HuH-7 (cell line): ENCODE measurements around the gene TRIM3.
A peak's percentile ranks its signal among the peaks of the same experiment; 100 is the strongest.

Experiments used
- DNase-seq: peaks from one replicate; pipeline ENCODE4 v3.0.0; 2011; ENCODE audit warnings: low spot score

The TRIM3 gene

DNA sequence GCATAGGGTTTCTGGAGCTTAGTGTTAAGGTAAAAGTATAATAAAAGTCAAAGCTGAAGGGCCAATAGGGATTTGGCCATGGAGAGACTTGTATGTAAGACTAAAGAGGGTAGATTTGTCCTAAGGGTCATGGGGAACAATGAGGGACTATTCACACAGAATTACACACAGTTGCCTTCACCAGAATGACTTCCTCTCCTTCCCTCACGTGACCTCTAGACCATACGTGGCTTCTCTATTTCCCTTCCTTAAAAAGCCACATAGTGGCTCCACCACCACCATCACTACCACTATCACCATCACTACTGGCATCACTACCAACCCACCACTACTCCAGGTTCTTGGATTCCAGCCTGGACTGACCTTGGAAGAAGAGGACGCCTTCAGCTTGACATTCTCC lies 35.7 kb downstream of the TRIM3 start:
- DNase-seq: no peak

DNA sequence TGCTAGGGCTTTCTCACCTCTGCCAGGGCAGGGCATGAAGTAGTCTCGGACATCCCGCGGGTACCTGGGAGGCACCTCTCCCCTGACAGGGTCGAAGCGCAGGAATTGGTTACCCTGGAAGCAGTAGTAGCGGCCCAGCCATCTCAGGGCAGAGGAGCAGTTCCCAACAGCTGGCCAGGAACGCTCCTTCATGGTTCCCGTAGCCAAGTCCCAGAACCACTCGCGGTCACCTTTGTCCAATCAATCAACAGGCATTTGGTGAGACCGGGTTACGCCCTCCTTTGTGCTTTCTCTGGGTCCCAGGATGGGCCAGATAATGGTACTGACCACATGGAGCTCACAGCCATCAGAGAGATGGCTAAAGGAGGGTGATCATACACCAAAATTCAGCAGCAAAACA lies 36.3 kb downstream of the TRIM3 start:
- no peak for DNase-seq

DNA sequence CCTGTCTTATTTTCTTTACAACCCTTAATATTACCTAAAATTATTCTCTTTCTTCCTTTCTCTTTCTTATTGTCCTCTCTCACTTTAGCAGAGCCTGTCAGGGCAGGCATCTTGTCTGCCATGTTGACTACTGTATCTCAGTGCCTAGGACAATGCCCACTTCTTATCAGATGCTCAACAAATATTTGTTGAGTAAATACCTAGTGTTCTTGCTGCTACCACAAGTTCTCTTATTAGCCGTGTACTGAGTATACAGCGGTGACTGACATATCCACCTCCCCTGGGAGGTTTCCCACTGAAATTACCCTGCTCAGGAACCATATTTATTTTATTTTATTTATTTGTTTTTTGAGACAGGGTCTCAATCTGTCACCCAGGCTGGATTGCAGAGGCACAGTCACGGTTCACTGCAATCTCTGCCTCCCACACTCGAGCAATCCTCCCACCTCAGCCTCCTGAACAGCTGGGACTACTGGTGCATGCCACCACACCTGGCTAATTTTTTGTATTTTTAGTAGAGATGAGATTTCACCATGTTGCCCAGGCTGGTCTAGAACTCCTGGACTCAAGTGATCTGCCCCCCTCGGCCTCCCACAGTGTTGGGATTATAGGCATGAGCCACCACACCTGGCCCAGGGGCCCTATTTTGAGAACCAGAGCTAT lies 39.6 kb downstream of the TRIM3 start:
- DNase-seq: no peak

DNA sequence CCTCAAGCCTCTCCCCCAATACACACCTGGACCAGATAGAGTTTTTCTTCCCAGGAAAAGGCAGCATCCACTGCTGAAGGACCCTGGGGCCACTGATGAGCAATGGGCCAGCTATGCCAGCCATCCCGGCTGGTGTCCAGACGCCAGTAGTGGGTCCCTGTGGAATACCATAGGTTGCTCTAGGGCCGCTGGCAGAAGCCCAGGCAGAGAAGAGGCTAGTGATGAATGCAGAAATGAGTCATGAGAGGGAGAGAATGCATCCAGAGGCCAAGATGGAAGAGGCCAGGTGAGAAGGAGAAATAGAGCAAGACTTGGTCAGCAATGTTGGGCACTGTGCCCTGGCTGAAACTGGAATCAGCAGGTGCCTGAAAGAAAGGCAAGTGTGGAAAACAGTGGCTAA lies 41.9 kb downstream of the TRIM3 start:
- DNase-seq: no peak

DNA sequence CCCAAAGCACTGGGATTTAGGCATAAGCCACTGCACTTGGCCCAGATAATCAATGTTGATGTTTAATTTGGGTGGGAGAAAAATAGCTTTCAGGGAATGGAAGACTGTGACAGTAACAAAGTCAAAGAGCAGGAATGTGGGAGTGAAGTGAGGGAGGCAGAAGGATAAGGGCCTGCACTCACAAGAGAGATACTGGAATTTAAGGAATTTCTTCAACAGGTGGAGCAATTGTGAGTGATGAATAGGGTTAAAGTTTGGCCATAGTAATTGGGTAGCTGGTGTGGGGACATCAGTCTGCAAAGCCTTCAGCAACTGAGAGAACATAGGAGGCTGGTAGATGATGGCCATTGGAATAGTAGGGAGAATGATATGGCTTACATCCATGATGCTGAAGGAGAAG lies 46.2 kb downstream of the TRIM3 start:
- no peak for DNase-seq

DNA sequence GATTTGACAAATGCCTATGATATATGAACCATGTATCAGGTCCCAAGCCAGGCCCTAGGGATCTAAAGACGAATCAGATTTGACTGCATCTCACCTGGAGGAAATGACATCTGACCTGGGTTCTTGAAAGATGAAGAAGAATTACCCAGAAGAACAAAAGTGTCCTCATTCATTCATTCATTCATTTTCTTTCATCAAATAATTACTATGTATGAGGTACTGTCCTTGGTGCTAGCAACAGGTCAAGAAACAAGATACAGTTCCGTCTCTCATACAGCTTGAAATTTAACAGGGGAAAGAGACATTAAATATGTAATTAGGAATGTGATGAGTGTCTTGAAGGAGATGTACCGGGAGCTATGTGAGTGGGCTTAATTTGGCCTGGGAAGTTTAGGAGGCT lies 53.1 kb downstream of the TRIM3 start:
- no peak for DNase-seq

DNA sequence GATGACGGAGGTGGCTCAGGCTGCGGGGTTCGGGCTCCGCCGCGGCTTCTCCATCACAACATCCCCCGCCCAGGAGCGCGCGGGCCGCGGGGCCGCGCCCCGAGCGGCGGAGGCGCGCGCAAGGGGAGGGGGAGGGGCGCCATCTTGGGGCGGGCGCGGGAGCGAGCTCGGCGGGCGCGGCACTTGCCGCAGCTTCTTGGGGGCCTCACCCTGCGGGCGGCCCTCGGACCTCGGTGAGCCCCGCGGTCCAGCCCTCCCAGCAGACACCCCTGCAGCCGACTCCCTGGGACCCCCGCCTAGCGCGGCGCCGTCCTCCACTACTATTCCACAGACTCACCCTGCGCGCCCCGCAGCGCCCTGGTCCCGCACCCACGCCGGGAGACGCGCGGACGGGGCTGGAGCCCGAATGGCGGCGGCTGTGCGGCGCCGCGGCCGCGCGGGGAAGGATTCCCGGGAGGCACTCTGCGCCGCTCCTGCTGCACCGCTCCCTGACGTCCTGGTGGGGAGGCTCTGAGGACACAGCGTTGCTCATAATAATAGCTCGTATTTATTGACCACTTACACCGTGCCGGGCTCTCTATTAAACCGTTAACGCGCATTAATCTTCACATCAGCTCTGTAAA lies 54.6 kb downstream of the TRIM3 start, which contains the start of gene APBB1:
Gene APBB1 (minus strand): TSS at position 86 of the 623 bp plus-strand sequence. CDS start 7,747 bp downstream, outside the sequence.
- DNase-seq: peak; percentile 88

DNA sequence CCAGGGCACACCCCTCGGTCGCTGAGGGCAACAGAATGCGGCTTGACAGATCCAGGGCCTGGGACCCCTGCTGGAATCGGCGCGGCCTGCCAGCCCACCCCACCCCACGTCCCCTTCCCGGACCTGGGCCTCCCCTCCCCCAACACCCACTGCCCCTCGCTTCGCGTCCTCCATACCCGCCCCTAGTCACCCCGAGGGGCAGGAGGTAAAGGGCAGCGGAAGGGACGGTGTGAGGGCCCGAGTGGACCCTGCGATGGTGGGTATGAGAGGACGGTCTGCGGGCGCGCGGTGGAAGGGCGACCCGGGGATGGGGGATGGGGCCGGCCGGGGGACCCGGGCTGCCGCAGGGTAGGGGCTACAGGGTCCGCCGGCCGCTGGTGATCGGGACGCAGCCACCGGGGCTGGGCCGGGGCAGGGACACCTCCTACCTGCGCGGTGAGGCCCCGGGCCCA lies 55.2 kb downstream of the TRIM3 start:
- DNase-seq: no peak

DNA sequence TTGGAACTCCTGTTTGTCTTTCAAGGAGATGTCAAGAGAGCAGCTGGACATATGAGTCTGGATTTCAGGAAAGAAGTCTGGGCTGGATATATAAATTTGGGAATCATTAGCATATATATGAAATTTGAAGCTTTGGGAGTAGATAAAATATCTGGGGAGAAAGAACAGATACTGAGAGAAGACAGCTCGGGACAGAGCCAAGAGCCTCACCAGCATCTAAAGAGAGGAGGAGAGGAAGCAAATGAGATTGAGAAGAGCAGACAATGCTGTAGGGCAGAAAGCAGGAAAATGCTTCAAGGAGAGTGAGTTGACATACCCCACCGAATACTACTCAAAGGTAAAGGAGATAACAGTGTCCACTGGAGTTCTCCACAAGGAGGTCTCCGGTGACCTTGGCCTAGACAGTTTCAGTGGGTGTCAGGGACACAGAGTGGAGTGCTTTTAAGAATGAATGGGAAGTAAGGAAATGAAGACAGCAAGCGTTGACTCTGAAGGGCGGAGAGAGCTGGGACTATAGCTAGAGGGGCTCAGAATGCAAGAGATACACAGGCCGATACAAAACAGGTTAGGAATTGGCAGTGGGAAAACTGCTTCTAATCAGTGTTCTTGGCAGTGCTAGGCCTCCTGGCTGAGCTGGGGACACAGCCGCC lies 55.7 kb downstream of the TRIM3 start:
- no peak for DNase-seq

DNA sequence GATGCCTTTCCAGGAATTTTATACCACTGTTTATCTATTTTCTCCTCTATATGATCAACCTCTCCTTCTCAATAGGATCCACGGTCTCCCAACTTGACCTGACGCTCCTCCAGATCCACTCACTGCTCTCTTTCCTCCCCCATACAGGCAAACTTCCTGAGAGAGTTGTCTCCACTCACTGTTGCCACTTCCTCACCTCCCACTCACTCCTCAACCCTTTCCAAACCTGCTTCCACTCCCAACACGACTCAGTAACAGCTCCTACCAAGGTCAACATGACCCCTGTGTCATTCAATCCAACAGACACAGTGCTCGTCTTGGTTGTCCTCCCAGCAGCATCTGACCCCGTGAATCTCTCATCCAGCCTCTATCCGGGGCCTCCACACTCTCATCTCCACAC lies 57.9 kb downstream of the TRIM3 start:
- DNase-seq: no peak

DNA sequence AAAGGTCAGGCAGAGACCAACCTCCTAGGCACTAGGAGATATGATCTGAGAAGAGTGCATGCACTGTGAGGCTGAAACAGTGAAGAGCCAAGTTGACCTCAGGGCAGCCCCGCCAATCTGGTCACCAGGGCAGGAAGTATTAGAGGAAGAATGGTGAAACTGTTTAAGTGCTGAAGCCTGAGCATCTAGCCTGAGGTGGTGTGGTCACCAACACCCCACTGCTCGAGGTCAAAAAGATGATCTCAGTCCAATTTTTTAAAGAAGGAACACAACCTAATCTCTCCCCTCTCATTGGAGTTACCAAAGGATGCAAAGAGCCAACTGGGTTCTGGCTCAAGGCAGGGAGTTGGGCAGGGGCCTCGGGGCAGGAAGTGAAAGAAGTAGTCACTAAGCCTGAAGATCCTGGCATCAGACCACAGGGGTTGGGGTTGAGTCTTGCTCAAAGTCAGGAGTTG lies 58.8 kb downstream of the TRIM3 start:
- DNase-seq: no peak

DNA sequence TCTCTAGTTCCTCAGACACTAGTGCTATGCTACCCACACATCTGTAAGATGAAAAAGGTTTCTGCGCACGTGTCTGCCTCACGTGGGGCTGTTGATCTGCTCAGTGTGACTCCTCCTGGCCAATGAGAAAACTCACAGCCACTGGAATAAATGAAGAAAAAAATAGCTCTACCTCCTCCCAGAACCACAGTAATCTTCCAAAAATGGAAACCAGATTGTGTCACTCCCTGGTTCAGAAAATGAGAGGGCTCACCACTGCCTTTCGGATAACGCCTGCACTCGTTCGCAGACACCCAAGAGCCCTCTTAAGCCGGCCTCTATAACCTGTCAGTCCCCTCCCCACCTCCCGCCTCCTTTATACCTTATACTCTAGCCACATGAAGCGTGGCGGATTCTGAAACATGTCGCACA lies 59.9 kb downstream of the TRIM3 start:
- DNase-seq: no peak

DNA sequence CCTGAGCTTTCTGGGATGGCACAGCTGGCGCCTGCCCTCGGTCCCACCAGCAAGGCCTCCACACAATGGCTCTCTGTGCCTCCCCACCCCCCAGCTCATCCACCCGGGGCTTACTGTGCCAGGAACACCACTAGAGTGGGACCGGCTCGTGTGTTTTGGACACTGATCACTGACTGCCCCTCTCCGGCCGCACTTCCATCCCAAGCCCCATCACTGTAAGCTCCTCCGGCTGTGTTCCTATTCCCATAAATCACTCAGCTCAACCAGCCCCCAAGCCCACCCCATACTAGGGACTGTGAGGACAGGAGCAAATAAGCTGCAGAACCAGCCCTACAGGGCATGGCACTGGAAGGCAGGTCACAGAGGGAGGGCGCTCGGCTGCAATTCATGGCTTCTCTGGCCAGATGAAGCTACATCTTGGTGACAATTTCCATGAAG lies 62.1 kb downstream of the TRIM3 start:
- no peak for DNase-seq

DNA sequence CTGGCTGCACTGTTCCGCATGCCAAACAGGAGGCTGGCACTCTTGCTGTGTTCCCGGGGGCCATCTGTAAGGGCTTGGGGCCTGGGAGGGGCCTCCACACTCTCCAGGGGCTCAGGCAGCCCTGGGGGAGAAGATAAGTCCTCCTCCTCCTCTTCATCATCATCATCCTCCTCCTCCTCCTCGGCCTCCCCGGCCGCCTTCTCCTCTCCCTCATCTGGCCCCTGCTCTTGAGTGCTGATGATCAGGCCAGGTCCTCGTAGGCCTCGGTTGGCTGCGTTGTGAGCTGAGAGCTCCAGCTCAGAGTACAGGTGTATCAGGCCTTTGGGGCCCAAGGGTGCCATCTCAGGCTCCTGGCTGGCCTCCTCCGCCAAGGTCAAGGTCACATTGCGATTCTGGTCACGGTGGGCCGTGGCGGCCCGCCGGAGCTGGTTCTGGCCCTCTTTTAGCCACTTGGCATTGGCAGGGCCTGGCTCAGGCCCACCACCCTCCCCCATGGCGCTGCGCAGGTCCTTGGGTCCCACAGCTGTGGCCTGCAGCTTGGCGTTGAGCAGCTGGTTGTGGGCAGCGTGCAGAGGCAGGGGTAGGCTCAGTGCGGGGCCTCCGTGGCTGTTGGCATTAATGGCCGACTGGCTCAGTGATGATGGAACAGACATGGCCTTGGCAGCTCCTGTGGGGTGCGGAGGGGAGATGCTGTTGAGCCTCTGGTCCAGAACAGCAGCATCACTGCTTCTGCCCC lies 62.9 kb downstream of the TRIM3 start:
- no peak for DNase-seq

DNA sequence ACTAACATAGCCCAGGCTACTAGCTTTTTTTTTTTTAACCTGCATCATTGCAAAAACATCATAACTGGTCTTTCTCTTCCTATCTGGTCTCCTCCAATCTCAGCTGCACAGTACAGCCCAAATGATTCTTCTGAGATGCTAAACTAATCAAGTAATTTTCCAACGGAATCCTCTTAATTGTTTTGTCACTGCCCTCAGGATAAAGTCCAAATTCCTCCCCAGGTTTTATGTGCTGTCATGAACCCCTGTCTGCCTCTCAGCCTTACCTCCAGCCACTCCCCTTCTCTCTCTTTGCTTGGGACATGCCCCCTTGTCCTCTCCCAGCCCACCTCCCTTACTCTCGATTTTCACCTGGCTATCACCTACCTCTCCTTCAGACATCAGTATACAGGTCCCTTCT lies 67.4 kb downstream of the TRIM3 start:
- DNase-seq: peak; percentile 56

DNA sequence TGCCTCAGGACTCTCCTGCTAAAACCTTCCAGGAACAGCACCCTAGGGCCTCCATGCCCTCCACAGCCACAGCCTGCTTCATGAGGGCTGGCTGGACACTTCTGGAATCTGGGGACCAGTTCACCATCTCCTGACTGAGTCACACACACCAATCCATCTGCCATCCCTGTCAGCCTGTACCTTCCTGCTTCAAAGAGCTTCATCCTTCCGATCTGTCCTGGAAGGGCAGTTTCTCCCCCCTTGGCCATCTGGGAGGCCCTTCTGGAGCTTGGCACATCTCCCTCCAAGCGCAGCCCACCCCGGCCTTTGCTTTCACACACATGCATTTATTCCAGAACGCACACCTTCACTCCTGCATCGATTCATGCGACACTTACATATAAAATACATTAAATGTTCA lies 67.9 kb downstream of the TRIM3 start:
- DNase-seq: no peak

DNA sequence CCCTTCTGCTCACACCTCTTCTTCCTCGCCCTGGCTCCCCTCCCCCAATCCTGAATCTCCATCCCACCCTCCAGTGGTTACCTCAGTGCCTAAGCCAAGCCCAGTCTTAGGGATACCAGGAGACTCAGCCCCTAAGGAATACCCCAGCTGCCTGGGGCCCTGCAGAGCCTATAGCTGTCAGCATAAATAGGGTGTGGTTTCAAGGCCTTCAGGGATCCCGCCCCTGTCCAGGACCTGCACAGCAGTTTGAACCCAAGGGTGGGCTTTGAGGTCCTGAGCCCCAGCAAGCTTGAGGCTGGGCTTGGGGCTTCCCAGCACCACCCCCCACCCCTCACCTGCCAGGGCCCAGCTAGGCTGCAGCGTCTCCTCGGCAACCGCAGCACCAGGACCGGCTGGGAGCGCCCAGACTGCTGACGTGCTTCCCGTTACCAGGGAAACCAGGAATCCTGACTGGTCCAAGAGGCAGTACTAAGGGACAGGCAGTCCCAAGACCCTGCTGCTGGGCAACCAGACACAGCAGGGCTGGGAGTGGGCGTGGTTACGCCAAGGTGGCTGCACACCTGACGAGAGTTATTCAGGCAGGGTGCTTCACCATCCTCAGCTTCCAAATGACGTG lies 68.6 kb downstream of the TRIM3 start:
- DNase-seq: no peak

DNA sequence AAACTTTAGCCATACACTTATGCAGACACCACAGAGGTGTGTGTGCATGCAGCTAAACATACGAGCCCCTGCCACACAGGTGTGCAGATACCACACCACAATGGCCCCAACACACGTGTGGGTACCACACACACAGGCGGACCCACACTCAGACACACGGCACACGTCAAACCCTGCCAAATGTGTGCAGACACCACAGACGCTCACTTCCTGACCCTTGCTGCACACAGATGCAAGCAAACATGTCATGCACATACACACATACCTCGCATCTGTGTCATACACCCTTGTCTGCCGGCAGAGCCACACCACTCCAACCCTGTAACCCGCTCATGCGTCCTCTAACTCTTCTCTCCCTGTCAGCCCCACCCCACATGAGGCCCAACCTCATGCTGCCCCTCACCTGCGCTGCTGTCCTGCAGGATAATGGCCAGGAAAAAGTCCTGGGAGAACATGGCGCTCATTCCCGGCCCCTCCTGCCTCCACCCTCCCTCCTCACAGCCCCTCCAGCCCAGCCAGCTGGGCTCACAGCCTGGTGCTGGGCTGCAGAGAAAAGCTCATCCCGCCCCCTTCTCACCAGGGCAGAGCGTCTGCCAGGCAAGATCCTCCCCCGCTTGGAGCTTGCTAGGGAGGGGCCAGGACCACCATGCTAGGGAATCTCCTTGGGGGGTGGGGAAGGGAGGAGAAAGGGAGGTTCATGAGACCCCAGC lies 69.2 kb downstream of the TRIM3 start:
- no peak for DNase-seq

DNA sequence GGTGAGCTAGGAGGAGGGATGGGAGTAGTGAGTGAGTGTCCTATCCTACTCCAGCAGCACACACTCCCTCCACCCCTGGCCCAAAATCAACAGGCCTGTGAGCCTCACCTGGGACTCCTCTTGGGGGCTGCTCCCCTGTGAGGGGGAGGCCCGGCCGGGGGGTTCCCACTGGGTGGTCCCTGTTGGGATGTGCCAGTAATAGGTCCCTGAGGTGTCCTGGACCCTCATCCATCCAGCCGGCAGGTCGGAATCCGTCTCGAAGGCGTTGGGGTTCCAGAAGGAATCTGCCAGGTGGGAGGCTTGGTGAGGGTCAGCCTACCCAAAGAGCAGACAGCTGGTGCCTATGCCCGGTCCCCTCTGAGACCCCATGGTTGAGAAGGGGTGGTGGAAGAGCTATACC lies 70.2 kb downstream of the TRIM3 start:
- DNase-seq: no peak

DNA sequence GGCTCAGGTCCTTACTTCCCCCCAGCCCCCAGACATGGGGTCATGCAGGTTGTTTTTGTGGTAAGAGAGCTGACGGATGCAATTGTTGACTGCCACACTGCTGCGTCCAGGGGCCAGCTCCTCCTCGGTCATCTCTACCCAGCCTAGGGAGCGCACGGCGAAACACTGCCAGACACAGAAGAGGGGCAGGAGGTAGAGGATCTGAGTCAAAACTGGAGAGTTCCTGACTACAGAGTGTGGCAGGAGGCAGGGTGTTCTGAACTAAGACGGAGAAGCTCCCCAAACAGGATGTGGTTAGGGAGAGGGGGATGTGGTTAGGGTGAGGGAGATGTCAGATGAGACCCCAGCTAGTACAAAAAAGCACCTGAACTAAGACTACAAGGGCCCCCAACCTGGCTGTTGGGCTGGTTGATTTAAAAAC lies 71.2 kb downstream of the TRIM3 start:
- no peak for DNase-seq

DNA sequence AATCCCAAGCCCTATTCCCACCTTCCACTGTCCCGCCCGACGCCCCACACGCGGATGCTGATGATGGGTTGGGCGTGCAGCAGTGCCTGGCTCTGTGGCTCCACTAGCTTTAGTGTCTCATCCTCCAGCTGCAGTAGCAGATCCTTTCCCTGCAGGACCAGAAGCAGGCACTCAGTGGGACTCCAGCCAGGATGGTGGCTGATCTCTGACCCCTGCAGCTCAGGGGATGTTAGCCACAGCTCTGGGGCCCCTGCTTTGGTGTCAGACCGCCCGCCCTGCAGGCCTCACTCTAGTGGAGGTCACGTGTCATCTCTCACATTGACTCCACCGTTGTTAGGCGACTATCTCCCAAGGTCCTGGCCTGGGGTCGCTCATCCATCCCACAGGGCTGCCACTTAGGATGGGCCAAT lies 71.7 kb downstream of the TRIM3 start:
- no peak for DNase-seq
